Left forelimb (tissue), 1 donor: ENCODE measurements around the gene C14orf180.

ENCODE experiments used
- DNase-seq: peaks from one replicate; pipeline ENCODE4 v3.0.0-alpha.2; 2018; ENCODE audit warnings: low spot score

Gene C14orf180

DNA sequence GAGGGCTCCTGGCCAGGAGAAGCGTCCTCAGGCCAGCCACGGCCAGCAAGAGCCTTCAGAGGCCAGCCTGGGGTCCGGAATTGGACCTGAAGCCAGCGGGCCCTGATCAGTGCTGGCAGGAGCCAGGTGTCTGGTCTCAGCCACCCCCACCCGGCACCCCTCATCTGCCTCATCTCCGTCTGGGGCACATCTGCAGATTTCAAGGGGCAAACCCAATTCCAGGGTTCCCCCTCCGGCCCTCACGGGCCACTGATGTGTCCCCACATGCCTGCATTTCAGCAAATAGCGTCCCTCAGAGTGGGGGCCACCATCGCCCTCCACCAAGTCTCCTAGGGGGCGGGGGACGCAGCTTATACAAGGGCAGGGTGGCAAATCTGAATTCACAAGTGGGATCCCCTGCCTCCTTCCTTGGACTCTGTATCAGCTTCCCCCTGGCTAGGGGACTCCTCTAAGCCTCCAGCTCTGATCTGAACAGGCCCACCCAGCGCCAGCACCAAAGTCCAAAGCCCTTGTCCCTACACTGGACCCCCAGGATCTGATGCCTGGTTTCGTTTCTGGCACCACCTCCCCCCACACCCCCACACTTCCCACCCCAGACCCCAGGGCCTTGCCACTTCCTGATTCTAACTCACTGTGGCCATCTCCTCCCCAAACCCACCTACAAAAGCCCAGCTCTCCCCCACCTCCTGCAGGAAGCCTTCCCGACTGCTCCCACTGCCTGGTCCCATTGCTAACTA is 14.9 kb downstream of the C14orf180 start:
- DNase-seq: no peak

- DNase-seq: no peak
These were observed 15.6 kb downstream of the C14orf180 start for GRCh38 chr14:104595116-104595675.

- no peak for DNase-seq
These were observed 16.4 kb downstream of the C14orf180 start for GRCh38 chr14:104595911-104596450.

GRCh38 chr14:104596451-104596918 is 16.9 kb downstream of the C14orf180 start:
- no peak for DNase-seq

DNA sequence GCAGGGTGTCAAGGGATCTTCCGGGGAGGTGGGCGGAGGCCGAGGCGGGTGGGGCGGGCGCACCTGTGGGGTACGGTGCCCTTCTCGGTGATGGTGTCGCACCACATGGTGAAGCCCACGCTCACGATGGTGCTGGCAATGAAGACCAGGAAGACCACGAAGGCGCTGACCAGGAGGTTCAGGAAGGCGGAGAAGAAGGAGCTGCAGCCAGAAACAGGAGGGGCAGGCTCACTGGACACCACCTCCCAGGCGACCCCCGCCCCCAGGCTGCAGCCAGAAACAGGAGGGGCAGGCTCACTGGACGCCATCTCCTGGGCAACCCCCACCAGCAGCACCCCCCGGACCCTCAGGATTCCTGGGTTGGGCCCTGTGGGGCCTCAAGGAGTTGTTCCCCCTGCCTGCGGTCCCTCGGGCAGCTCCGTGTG is 17.4 kb downstream of the C14orf180 start:
- DNase-seq: no peak

DNA sequence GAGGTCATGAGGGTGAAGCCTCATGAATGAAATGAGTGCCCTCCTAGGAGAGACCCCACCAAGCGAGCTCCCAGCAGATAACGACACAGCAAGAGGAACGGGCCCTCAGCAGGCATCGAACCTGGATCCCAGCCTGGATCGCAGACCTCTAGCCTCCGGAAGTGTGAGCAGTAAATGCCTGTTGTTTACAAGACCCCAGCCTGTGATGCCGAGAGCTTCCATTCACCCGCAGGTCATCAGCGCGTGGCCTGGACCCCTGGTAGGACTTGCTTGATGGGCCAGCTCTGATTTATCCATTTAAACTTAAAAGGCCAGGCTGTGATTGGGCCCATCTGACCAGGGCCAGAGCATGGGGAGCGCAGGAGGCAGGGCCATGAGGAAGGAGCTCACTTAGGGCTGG is 18.0 kb downstream of the C14orf180 start:
- no peak for DNase-seq

DNA sequence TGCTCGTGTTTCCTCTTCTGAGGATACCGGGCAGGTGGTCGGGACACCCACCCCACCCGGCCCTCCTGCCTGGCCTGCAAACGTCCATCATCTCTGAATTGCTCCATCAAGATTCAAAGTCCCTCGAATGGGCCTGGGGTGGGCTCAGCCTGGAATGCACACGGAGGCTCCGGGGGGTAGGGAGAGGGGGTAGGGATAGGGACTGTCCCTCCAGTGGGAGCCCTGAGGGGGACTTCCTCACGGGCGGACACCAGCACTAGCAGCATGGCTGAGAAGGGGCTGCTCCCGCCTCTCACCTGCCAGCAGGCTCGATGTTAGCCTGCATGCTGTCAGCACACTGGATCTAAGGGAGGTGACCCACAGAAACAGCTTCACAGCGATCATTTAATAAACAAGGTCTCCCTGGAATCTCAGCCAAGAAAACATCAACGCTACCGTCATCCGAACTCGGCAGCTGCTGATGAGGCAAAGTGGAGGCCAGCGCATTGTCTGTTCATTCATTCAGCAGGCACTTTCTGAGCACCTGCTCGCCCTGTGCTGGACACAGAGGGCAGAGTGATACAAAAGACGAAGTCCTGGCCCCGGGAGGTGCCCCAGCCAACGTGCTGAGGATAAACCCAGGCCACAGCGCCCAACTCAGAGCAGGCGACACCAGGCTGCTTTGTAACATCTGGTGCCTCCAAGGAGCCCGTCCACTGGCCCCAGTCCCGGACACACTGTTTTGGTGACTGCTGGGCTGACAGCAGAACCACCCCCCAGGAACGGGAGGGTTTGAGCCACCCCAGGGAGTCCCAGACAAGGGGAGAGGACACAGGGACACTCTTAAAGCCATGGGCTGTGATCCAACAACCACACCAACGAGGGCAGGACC is 18.7 kb downstream of the C14orf180 start:
- DNase-seq: no peak

DNA sequence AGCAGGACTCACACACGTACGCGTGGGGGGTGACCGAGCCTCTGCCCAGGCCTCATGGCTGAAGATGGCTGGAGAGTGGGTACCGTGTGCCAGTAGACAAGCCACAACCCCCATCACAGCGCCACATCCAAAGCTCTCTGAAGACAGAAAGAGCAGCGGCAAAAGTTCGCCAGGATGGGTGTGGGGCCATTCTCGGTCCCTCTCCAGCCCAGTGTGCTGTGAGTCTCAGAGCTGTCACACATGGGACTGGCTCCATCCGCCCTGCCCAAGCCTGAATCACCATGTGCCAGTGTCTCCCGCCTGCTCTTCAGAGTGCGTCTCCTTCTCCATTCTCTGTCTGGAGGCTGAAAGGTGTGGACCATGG is 19.3 kb downstream of the C14orf180 start:
- no peak for DNase-seq

- peak; percentile 44 for DNase-seq
These were observed 19.9 kb downstream of the C14orf180 start for GRCh38 chr14:104599446-104599845.

DNA sequence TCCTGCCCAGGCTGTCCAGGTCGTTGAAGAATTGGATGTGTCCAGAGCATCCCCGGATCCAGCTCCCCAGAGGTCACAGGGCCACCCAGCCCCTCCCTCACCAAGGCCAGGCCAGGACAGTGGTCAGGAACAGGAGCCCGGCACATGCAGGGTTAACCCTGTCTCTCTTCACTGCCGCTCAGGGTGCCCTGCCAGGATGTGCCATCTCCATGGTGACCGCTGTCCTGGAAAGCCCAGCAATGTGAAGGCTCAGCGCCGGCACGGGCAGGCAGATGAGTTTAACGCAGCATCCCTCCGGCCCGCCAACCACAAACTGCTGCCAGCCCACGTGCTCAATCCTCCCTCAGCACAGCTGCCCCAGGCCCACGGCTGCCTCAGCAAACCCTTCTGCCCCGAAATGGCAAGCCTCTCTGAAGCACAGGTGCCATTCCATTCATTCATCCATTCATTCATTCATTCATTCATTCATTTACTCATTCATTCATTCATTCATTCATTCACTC is 20.6 kb downstream of the C14orf180 start:
- DNase-seq: peak; percentile 68

DNA sequence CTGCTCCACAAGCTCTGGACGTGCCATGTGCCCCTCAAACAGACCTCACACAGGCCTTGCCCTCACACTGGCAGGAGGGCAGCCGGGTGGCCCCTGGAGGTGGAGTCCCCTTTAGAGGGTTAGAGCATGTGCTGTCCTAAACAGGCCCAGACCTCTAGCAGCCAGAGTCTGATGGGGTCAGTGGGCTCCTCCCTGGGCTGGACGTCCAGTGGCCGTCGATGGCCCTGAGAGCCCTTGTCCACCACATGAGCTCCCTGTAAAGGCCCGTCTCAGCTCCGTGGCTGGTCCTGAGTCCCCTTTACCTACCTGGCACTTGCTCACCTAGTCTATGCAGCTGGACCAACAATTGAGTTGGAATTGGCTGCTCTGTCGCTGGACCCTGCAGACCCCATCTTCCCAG is 21.2 kb downstream of the C14orf180 start:
- peak; percentile 61 for DNase-seq

DNA sequence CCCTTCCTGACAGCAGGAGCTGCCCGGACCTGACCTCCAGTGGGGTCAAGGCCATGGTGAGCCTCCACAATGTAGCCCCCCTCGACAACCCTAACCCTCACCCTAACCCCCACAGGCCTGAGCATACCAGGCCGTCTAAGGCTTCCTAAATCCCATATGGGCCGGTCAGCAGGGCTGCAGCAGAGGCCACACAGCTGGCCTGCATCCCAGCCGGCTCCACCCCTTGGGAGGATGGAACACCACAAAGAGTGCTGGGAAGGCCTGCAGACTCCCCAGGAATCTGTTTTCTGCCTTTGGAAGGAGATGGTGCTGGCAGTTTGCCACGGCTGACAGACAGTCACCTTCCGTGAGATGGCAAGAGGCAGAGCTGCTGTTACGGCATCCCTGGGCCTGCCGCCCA is 22.2 kb downstream of the C14orf180 start:
- peak; percentile 64 for DNase-seq

- peak; percentile 61 for DNase-seq
These were observed 22.9 kb downstream of the C14orf180 start for GRCh38 chr14:104602315-104602932.

DNA sequence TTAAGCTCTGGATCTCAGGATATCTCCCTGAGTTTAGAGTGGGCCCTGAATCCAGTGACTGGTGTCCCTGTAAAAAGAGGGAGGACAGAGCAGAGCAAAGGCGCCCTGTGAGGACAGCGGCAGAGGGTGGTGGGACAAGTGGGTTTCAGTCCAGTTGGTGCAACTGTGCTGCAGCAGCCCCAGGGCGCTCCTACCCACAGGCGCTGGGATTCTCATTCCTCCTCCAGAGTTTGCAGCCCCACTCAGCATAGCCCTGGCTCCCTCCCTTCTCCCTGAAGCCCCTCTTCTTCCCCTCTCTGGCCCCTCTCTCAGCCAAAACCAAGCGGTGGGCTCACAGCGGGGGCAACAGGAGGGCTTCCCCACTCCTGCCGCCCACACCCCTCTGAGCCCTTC is 23.4 kb downstream of the C14orf180 start:
- no peak for DNase-seq

GRCh38 chr14:104603711-104604401 is 24.3 kb downstream of the C14orf180 start:
- DNase-seq: no peak

- peak; percentile 76 for DNase-seq
These were observed 25.2 kb downstream of the C14orf180 start, which contains the start of gene TMEM179 for GRCh38 chr14:104604458-104605449. Gene TMEM179 (minus strand): TSS chr14:104604772. CDS start chr14:104604741, 31 bp downstream.

GRCh38 chr14:104609666-104610065 is 30.1 kb downstream of the C14orf180 start:
- no peak for DNase-seq

DNA sequence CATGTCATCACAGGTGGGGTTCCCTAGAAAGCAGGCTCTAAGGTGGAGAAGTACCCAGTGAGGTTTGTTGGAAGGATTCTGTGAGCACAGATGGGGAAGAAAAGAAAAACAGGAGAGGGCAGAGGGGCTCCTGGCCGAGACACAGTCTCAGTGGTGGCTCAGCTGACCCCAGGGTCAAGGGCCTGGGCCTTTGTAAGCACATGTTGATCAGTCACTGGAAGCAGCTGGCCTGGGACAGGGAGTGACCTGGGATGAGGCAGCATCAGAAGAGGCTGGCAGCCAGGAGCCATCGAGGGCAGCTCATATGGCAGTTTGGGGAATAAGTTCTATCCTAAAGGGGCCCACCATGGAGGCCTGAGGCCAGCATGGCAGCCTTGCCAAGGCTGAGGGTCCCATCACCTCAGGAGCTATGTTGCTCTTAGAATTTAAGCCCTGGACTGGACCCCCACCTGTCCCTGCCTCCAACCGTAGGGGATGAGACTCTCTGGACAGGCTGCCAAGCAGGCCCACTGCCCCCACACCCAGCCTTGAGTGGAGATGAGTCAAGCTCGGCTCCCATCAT is 31.3 kb downstream of the C14orf180 start:
- DNase-seq: no peak

DNA sequence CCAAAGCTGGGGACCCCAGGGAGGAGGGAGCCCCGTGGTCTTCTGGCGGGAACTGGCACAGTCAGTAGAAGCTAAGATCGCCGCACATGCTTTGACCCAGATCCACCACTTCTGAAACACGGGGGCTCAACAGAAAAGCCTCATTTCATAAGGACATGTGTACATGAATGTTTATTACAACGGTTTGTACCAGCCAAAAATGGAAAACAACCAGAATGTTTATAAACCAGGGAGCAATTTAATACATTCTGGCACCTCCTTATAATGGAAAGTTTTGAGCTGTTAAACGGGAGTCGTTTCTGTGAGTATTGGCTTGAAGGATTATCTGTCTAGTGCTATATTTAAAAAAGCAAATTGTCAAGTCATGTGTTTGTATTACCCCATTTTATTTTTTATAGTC is 32.3 kb downstream of the C14orf180 start:
- DNase-seq: no peak
